Common myeloid progenitor, CD34-positive (primary cell): ENCODE measurements around the gene TMEM163.
"Not testable (repeated sequence)": the region's sequence is repeated elsewhere in the genome, so short reads cannot be mapped to it uniquely, and the experiment has no call there.

Experiments
- CTCF ChIA-PET: fragments of 350-600 bp; sonication (Branson Sonifier 250); formaldehyde crosslinking; loops from one replicate; lab custom pipeline; 2021; ENCODE audit warnings: antibody characterized with exemption; lab: Charles Lee
- POLR2A ChIA-PET: fragments of 350-600 bp; sonication (Branson Sonifier 250); formaldehyde crosslinking; loops from one replicate; lab custom pipeline; 2021; ENCODE audit warnings: antibody characterized with exemption; lab: Charles Lee
- DNase-seq, 3 donors: peaks; one replicate each; pipeline versions ENCODE4 v3.0.0 to v3.0.0-alpha.2; 2013
- H3K27ac ChIP-seq, 2 experiments: 1 replicate in 1 of 2; 2 replicates in 1 of 2; pipeline ENCODE4 v1.7.0; 2013; ENCODE audit warnings: inconsistent platforms in 2 of 2, low read length in 2 of 2, mild to moderate bottlenecking in 2 of 2, low read depth in 1 of 2, moderate library complexity in 1 of 2; ENCODE audit not compliant: severe bottlenecking in 2 of 2, insufficient read depth in 1 of 2, poor library complexity in 1 of 2
- H3K27me3 ChIP-seq, 5 experiments: replicated peaks in 2 of 5; 1 replicate in 3 of 5; 2 replicates in 2 of 5; pipeline versions ENCODE4 v1.6.1 to v1.7.0; 2013; ENCODE audit warnings: low read length in 4 of 5, mild to moderate bottlenecking in 2 of 5, moderate library complexity in 2 of 5, inconsistent platforms in 1 of 5; ENCODE audit not compliant: insufficient read depth in 5 of 5, control insufficient read depth in 4 of 5
- H3K36me3 ChIP-seq, 4 experiments: 1 replicate in 2 of 4; 2 replicates in 2 of 4; pipeline versions ENCODE4 v1.6.1 to v1.7.0; 2013; ENCODE audit warnings: low read length in 3 of 4, control low read depth in 1 of 4, mild to moderate bottlenecking in 1 of 4; ENCODE audit not compliant: control insufficient read depth in 4 of 4, insufficient read depth in 4 of 4
- H3K4me1 ChIP-seq, 4 experiments: 1 replicate in 3 of 4; 2 replicates in 1 of 4; pipeline versions ENCODE4 v1.6.1 to v1.7.1; 2013; ENCODE audit warnings: low read length in 3 of 4, mild to moderate bottlenecking in 3 of 4, control low read depth in 1 of 4, inconsistent platforms in 1 of 4, moderate library complexity in 1 of 4; ENCODE audit not compliant: control insufficient read depth in 4 of 4, insufficient read depth in 4 of 4; ENCODE audit errors: control extremely low read depth in 1 of 4
- H3K4me3 ChIP-seq, 7 experiments: 1 replicate in 4 of 7; 2 replicates in 3 of 7; pipeline versions ENCODE4 v1.5.1 to v1.7.0; 2013; ENCODE audit warnings: mild to moderate bottlenecking in 7 of 7, low read length in 6 of 7, moderate library complexity in 6 of 7, inconsistent platforms in 2 of 7, low read depth in 2 of 7, control low read depth in 1 of 7; ENCODE audit not compliant: insufficient read depth in 4 of 7, control insufficient read depth in 1 of 7; ENCODE audit errors: extremely low read depth in 1 of 7
- H3K9me3 ChIP-seq, 5 experiments: 1 replicate in 4 of 5; 2 replicates in 1 of 5; pipeline versions ENCODE4 v1.6.1 to v1.7.1; 2013; ENCODE audit warnings: low read length in 4 of 5, mild to moderate bottlenecking in 2 of 5, inconsistent platforms in 1 of 5, low read depth in 1 of 5, moderate library complexity in 1 of 5; ENCODE audit not compliant: control insufficient read depth in 4 of 5, insufficient read depth in 2 of 5; ENCODE audit errors: control extremely low read depth in 1 of 5
- WGBS: methylation state at CpG from one replicate; pipeline ENCODE4 v1.1.5; 2013; ENCODE audit not compliant: insufficient coverage; 5-methylcytosine and 5-hydroxymethylcytosine counted together

TMEM163 gene

GRCh38 chr2:134482131-134482723 lies 236.6 kb downstream of the TMEM163 start:
- 100% methylated on average over 1 of the region's 6 CpGs for WGBS
- ChIA-PET CTCF (interaction anchor here (1.8 kb wide), 1 partner anchor 14 kb away, joined by 3 read pairs; no protein-coding TSS in a partner anchor), POLR2A (no interaction called here)
- no peaks in the 10 kb centered on the region for H3K4me1 ChIP-seq
- H3K9me3 ChIP-seq = peaks cover 0 to 3% (median 0%) of the 10 kb centered on the region in 5 experiments
- no peak overlapping the region for H3K27ac ChIP-seq
- DNase-seq = no peak
- no peaks in the 10 kb centered on the region for H3K27me3 ChIP-seq
- peaks cover 0 to 2% (median 0%) of the 10 kb centered on the region in 4 experiments for H3K36me3 ChIP-seq
- H3K4me3 ChIP-seq = no peak overlapping the region

GRCh38 chr2:134479696-134480330 lies 239.0 kb downstream of the TMEM163 start:
- H3K4me1 ChIP-seq = no peaks in the 10 kb centered on the region
- no peak for DNase-seq
- peaks cover 0 to 2% (median 0%) of the 10 kb centered on the region in 5 experiments for H3K9me3 ChIP-seq
- ChIA-PET POLR2A (no interaction called here), CTCF (interaction anchor here (1.0 to 1.6 kb wide), 2 partner anchors 11 to 19 kb away, joined by 3 to 7 read pairs; no protein-coding TSS in a partner anchor)
- H3K27me3 ChIP-seq = no peaks in the 10 kb centered on the region
- H3K4me3 ChIP-seq = no peak overlapping the region
- no peak overlapping the region for H3K27ac ChIP-seq
- 98% methylated on average over 4 of the region's 4 CpGs for WGBS
- peaks cover 0 to 3% (median 0%) of the 10 kb centered on the region in 4 experiments for H3K36me3 ChIP-seq

- POLR2A ChIA-PET, H3K36me3 ChIP-seq, H3K4me3 ChIP-seq, H3K4me1 ChIP-seq, DNase-seq, H3K27ac ChIP-seq, H3K27me3 ChIP-seq: not testable (repeated sequence)
- peaks cover 0 to 15% (median 5%) of the 10 kb centered on the region in 5 experiments for H3K9me3 ChIP-seq
- CTCF ChIA-PET = interaction anchor here (1.0 to 1.1 kb wide), 2 partner anchors 14 to 16 kb away, joined by 3 to 4 read pairs; no protein-coding TSS in a partner anchor
- WGBS = 92% methylated on average over 4 of the region's 8 CpGs
These were observed 241.8 kb downstream of the TMEM163 start for GRCh38 chr2:134476982-134477381.

GRCh38 chr2:134470561-134471168 lies 248.1 kb downstream of the TMEM163 start:
- DNase-seq = no peak
- peaks cover 0 to 2% (median 0%) of the 10 kb centered on the region in 4 experiments for H3K4me1 ChIP-seq
- H3K27ac ChIP-seq = no peak overlapping the region
- peaks cover 0 to 14% (median 2%) of the 10 kb centered on the region in 4 experiments for H3K36me3 ChIP-seq
- no peaks in the 10 kb centered on the region for H3K27me3 ChIP-seq
- no peak overlapping the region for H3K4me3 ChIP-seq
- H3K9me3 ChIP-seq = peaks cover 0 to 15% (median 5%) of the 10 kb centered on the region in 5 experiments
- 100% methylated on average over 8 of the region's 8 CpGs for WGBS
- ChIA-PET CTCF (interaction anchor here (0.7 to 3.6 kb wide), 5 partner anchors 10 to 307 kb away, joined by 3 to 9 read pairs (median 6); no protein-coding TSS in a partner anchor), POLR2A (interaction anchor here (0.7 kb wide), 1 partner anchor 581 kb away, joined by 3 read pairs; the partner anchor contains the start of gene RAB3GAP1)

- ChIA-PET CTCF (interaction anchor here (0.6 to 3.6 kb wide), 6 partner anchors 9 to 250 kb away, joined by 3 to 9 read pairs (median 4); no protein-coding TSS in a partner anchor), POLR2A (no interaction called here)
- Histone ChIP-seq H3K27ac (no peak overlapping the region), H3K4me3 (no peak overlapping the region), H3K27me3 (no peaks in the 10 kb centered on the region), H3K4me1 (peaks cover 0 to 2% (median 0%) of the 10 kb centered on the region in 4 experiments), H3K36me3 (peaks cover 0 to 14% (median 2%) of the 10 kb centered on the region in 4 experiments), H3K9me3 (peaks cover 0 to 14% (median 5%) of the 10 kb centered on the region in 5 experiments)
- no peak for DNase-seq
- 96% methylated on average over 24 of the region's 25 CpGs for WGBS
These were observed 249.2 kb downstream of the TMEM163 start for GRCh38 chr2:134469516-134470115.

- Histone ChIP-seq H3K4me3 (no peak overlapping the region), H3K4me1 (peaks cover 0 to 2% (median 0%) of the 10 kb centered on the region in 4 experiments), H3K27me3 (no peaks in the 10 kb centered on the region), H3K27ac (no peak overlapping the region), H3K9me3 (peaks cover 0 to 9% (median 3%) of the 10 kb centered on the region in 5 experiments), H3K36me3 (peaks cover 0 to 21% (median 3%) of the 10 kb centered on the region in 4 experiments)
- WGBS = 93% methylated on average over 12 of the region's 12 CpGs
- DNase-seq = no peak
- ChIA-PET POLR2A (no interaction called here), CTCF (interaction anchor here (0.9 to 1.9 kb wide), 4 partner anchors 8 to 251 kb away, joined by 3 to 8 read pairs (median 4); no protein-coding TSS in a partner anchor)
These were observed 250.0 kb downstream of the TMEM163 start for GRCh38 chr2:134468776-134469175.
